Measurements from ENCODE around the gene PLEKHB1.

The PLEKHB1 gene

GRCh38 chr11:73622926-73623593, 23.3 kb upstream of the PLEKHB1 start:
- TF ChIP-seq HDGF (IDR thresholded peaks at IDR 0.05; ENCODE audit: borderline replicate concordance) (no peak), ZNF384 (IDR thresholded peaks at IDR 0.05) (no peak), SP1 (IDR thresholded peaks at IDR 0.05) (no peak), ARNT (IDR thresholded peaks at IDR 0.05) (no peak), FOXM1 (IDR thresholded peaks at IDR 0.05; ENCODE audit: borderline replicate concordance) (no peak), CTBP1 (IDR thresholded peaks at IDR 0.05; ENCODE audit: borderline replicate concordance) (no peak), TARDBP (IDR thresholded peaks at IDR 0.05) (no peak), SUZ12 (IDR thresholded peaks at IDR 0.05) (no peak), L3MBTL2 (conservative IDR thresholded peaks at IDR 0.05) (no peak), ELF4 (IDR thresholded peaks at IDR 0.05) (no peak), FOXK2 (IDR thresholded peaks at IDR 0.05) (no peak), NFRKB (IDR thresholded peaks at IDR 0.05) (no peak), BHLHE40 (IDR thresholded peaks at IDR 0.05; ENCODE audit: borderline replicate concordance) (no peak)
- TF ChIP-seq, protein P1, sequence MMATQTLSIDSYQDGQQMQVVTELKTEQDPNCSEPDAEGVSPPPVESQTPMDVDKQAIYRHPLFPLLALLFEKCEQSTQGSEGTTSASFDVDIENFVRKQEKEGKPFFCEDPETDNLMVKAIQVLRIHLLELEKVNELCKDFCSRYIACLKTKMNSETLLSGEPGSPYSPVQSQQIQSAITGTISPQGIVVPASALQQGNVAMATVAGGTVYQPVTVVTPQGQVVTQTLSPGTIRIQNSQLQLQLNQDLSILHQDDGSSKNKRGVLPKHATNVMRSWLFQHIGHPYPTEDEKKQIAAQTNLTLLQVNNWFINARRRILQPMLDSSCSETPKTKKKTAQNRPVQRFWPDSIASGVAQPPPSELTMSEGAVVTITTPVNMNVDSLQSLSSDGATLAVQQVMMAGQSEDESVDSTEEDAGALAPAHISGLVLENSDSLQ (IDR thresholded peaks at IDR 0.05), result no peak
- ChIA-PET POLR2A (no interaction called here), CTCF (no interaction called here)
- no peak for DNase-seq (ENCODE audit: extremely low spot score)

- no peak for DNase-seq (ENCODE audit: extremely low spot score)
- TF ChIP-seq FOXM1 (IDR thresholded peaks at IDR 0.05; ENCODE audit: borderline replicate concordance) (no peak), ARNT (IDR thresholded peaks at IDR 0.05) (no peak), BHLHE40 (IDR thresholded peaks at IDR 0.05; ENCODE audit: borderline replicate concordance) (no peak)
- TF ChIP-seq, protein P1 (IDR thresholded peaks at IDR 0.05), result no peak
- POLR2A ChIA-PET, result no interaction called here
Measured at GRCh38 chr11:73623686-73624085, 22.7 kb upstream of the PLEKHB1 start.

DNA sequence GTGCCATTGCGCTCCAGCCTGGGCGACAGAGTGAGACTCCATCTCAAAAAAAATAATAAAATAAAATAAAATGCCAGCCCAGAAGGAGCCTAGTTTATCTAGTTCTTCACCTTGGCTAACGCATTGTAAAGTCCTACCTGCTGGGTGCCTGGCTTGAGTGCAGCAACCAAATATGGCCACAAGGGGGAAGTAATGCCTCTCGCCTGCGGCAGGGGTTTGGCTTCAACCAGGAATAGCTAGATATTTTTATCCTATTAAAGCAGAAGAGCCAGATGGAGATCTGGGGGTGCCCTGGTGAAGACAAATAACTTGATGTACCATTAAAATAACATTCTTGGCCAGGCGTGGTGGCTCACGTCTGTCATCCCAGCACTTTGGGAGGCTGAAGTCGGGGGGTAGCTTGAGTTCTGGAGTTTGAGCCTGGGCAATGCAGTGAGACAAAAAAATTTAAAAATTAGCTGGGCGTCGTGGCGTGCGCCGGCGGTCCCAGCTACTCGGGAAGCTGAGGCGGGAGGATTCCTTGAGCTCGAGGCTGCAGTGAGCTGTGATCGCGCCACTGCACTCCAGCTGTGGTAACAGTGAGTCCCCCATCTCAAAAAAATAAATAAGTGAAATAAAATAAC, 20.6 kb upstream of the PLEKHB1 start:
- ChIA-PET POLR2A (interaction anchor here (0.8 to 1.3 kb wide), 5 partner anchors 27 to 153 kb away, joined by 3 to 6 read pairs (median 3); partner anchors contain the start of gene RAB6A), CTCF (interaction anchor here (0.5 to 3.5 kb wide), 18 partner anchors 11 to 381 kb away, joined by 3 to 42 read pairs (median 4); partner anchors contain the start of gene PLEKHB1)
- DNase-seq (ENCODE audit: extremely low spot score), result peak; percentile 87
- TF ChIP-seq L3MBTL2 (conservative IDR thresholded peaks at IDR 0.05), result peak; percentile 18; the same call in 1 of the 2 replicates
- no peak for TF ChIP-seq TARDBP (IDR thresholded peaks at IDR 0.05)
- TF ChIP-seq LEF1 (IDR thresholded peaks at IDR 0.05; ENCODE audit: borderline replicate concordance), result no peak
- no peak for TF ChIP-seq FOXA1 (IDR thresholded peaks at IDR 0.05)
- TF ChIP-seq BHLHE40 (IDR thresholded peaks at IDR 0.05; ENCODE audit: borderline replicate concordance), result no peak

More at GRCh38 chr11:73623686-73624085, 22.7 kb upstream of the PLEKHB1 start:
- CTCF ChIA-PET, result interaction anchor here (3.5 kb wide), 1 partner anchor 38 kb away, joined by 42 read pairs; no protein-coding TSS in a partner anchor

- ChIA-PET POLR2A (no interaction called here), CTCF (no interaction called here)
- DNase-seq (ENCODE audit: extremely low spot score), result no peak
- TF ChIP-seq HDGF (IDR thresholded peaks at IDR 0.05; ENCODE audit: borderline replicate concordance), result no peak
- no peak for TF ChIP-seq FOXK2 (IDR thresholded peaks at IDR 0.05)
- TF ChIP-seq ELF4 (IDR thresholded peaks at IDR 0.05), result no peak
- no peak for TF ChIP-seq SP1 (IDR thresholded peaks at IDR 0.05)
- TF ChIP-seq FOXM1 (IDR thresholded peaks at IDR 0.05; ENCODE audit: borderline replicate concordance), result no peak
- TF ChIP-seq, protein P1 (IDR thresholded peaks at IDR 0.05), result no peak
- no peak for TF ChIP-seq ZNF384 (IDR thresholded peaks at IDR 0.05)
- TF ChIP-seq NFRKB (IDR thresholded peaks at IDR 0.05), result no peak
- no peak for TF ChIP-seq L3MBTL2 (conservative IDR thresholded peaks at IDR 0.05)
- TF ChIP-seq BHLHE40 (IDR thresholded peaks at IDR 0.05; ENCODE audit: borderline replicate concordance), result no peak
- TF ChIP-seq LEF1 (IDR thresholded peaks at IDR 0.05; ENCODE audit: borderline replicate concordance), result no peak
- no peak for TF ChIP-seq ARNT (IDR thresholded peaks at IDR 0.05)
- no peak for TF ChIP-seq SUZ12 (IDR thresholded peaks at IDR 0.05)
- no peak for TF ChIP-seq FOXA1 (IDR thresholded peaks at IDR 0.05)
Measured at GRCh38 chr11:73629907-73630306, 16.5 kb upstream of the PLEKHB1 start.

GRCh38 chr11:73632996-73633395, 13.4 kb upstream of the PLEKHB1 start:
- no peak for DNase-seq (ENCODE audit: extremely low spot score)
- CTCF ChIA-PET, result no interaction called here
- TF ChIP-seq FOXA1 (IDR thresholded peaks at IDR 0.05) (no peak), FOXM1 (IDR thresholded peaks at IDR 0.05; ENCODE audit: borderline replicate concordance) (no peak), BHLHE40 (IDR thresholded peaks at IDR 0.05; ENCODE audit: borderline replicate concordance) (no peak), ZNF384 (IDR thresholded peaks at IDR 0.05) (no peak), NFRKB (IDR thresholded peaks at IDR 0.05) (no peak), LEF1 (IDR thresholded peaks at IDR 0.05; ENCODE audit: borderline replicate concordance) (no peak), HDGF (IDR thresholded peaks at IDR 0.05; ENCODE audit: borderline replicate concordance) (no peak), CTBP1 (IDR thresholded peaks at IDR 0.05; ENCODE audit: borderline replicate concordance) (no peak), SUZ12 (IDR thresholded peaks at IDR 0.05) (no peak), L3MBTL2 (conservative IDR thresholded peaks at IDR 0.05) (no peak), TARDBP (IDR thresholded peaks at IDR 0.05) (no peak), ARNT (IDR thresholded peaks at IDR 0.05) (no peak), FOXK2 (IDR thresholded peaks at IDR 0.05) (no peak), ELF4 (IDR thresholded peaks at IDR 0.05) (no peak), SP1 (IDR thresholded peaks at IDR 0.05) (no peak)
- TF ChIP-seq, protein P1 (IDR thresholded peaks at IDR 0.05), result no peak
- POLR2A ChIA-PET, result interaction anchor here (0.7 kb wide), 1 partner anchor 203 kb away, joined by 3 read pairs; no protein-coding TSS in a partner anchor

Data from HEK293T (cell line).